Measurements from ENCODE around the gene C2orf72.

C2orf72 gene

DNA sequence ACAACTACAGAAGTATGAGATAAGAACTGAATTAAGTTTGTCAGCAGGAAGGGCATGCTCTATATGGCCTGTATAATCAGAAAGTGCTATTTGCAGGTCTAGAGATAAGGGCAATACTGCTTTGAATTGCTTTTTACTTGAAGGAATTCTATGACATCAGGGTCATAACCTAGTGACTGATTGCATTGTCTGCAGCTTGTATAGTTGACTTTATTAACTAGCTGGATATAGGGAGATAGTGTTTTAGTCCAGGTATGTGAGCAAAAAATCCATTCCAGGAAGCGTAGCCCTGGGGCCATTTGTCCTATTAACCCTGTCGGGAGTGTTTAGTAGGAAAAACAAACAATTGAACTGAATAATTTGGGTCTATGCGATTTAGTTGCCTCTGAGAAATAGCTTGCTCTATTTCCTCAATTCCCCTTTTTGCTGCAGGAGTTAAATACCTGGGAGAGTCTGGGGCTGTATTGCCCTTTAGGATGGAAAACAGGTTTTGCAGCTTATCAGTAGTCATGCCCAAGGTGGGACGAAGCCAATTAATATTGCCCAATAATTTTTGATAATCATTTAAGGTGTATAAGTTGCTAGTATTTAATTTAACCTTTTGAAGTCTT is 57.5 kb downstream of the C2orf72 start:
- H3K4me3 ChIP-seq (ENCODE audit: control insufficient read depth, low read depth, low read length): no peak overlapping the region
- no peak for TF ChIP-seq CTCF (IDR thresholded peaks at IDR 0.05; ENCODE audit: control insufficient read depth, insufficient read depth, low read depth, low read length, missing control alignments)
- no peak for DNase-seq (ENCODE audit: low read depth)
